GM23338 (cell line): Measurements from ENCODE around the gene NGEF. TPM values are rescaled to one million over a fixed set of nuclear protein-coding genes. Genes with fewer than 3 reads are reported as not detected.

Experiments used
- ATAC-seq: fragments of 200-7000 bp; cut with Tn5 transposase; 3 replicates; pipeline ENCODE4 v1.9.1; 2020
- DNase-seq: peaks from one replicate; pipeline ENCODE4 v3.0.0-alpha.2; 2015; ENCODE audit warnings: low spot score
- H2AFZ ChIP-seq: fragments of 200-600 bp; sonication (generic); 2 replicates; pipeline ENCODE4 v1.8.0; 2016; ENCODE audit warnings: antibody characterized with exemption, mild to moderate bottlenecking, moderate library complexity
- H3F3A ChIP-seq: fragments of 200-600 bp; sonication (generic); replicated peaks from 2 replicates; pipeline ENCODE4 v1.8.0; 2017; ENCODE audit warnings: antibody characterized with exemption, mixed run types, low read depth
- H3K27ac ChIP-seq: fragments of 200-600 bp; sonication (generic); 2 replicates; pipeline ENCODE4 v1.6.1; 2016; ENCODE audit warnings: low read depth
- H3K27me3 ChIP-seq: fragments of 200-600 bp; sonication (generic); 2 replicates; pipeline ENCODE4 v1.8.0; 2016; ENCODE audit warnings: mild to moderate bottlenecking, mixed run types, moderate library complexity; ENCODE audit not compliant: insufficient read depth
- H3K36me3 ChIP-seq: fragments of 200-600 bp; sonication (generic); 2 replicates; pipeline ENCODE4 v1.8.0; 2016; ENCODE audit warnings: mild to moderate bottlenecking; ENCODE audit not compliant: insufficient read depth
- H3K4me1 ChIP-seq: fragments of 200-600 bp; sonication (generic); 2 replicates; pipeline ENCODE4 v1.8.0; 2016; ENCODE audit warnings: mild to moderate bottlenecking, moderate library complexity; ENCODE audit not compliant: insufficient read depth
- H3K4me2 ChIP-seq: fragments of 200-600 bp; sonication (generic); 2 replicates; pipeline ENCODE4 v1.7.1; 2017; ENCODE audit warnings: mixed run types
- H3K4me3 ChIP-seq: fragments of 200-600 bp; sonication (generic); 2 replicates; pipeline ENCODE4 v1.6.1; 2016; ENCODE audit warnings: mixed run types
- H3K79me2 ChIP-seq: fragments of 200-600 bp; sonication (generic); replicated peaks from 2 replicates; pipeline ENCODE4 v1.8.0; 2017; ENCODE audit warnings: mild to moderate bottlenecking; ENCODE audit not compliant: insufficient read depth
- H3K9me2 ChIP-seq: fragments of 200-600 bp; sonication (generic); 2 replicates; pipeline ENCODE4 v1.8.0; 2017; ENCODE audit not compliant: insufficient read depth
- H4K20me1 ChIP-seq: fragments of 200-600 bp; sonication (generic); replicated peaks from 2 replicates; pipeline ENCODE4 v1.8.0; 2017; ENCODE audit warnings: mild to moderate bottlenecking; ENCODE audit not compliant: insufficient read depth
- H3K27ac Mint-ChIP-seq: 2 replicates; pipeline ENCODE4 v1.8.0; 2020; ENCODE audit warnings: inconsistent platforms, mild to moderate bottlenecking, moderate library complexity, mixed read lengths
- H3K27me3 Mint-ChIP-seq: 3 replicates; pipeline ENCODE4 v1.8.0; 2022; ENCODE audit warnings: low read depth, mild to moderate bottlenecking, moderate library complexity, mixed read lengths, inconsistent platforms; ENCODE audit not compliant: insufficient read depth, poor library complexity
- H3K36me3 Mint-ChIP-seq: 3 replicates; pipeline ENCODE4 v1.8.0; 2021; ENCODE audit warnings: low read depth, mild to moderate bottlenecking, inconsistent platforms, moderate library complexity, mixed read lengths
- H3K4me1 Mint-ChIP-seq: 3 replicates; pipeline ENCODE4 v1.8.0; 2020; ENCODE audit warnings: mild to moderate bottlenecking, inconsistent platforms, mixed read lengths
- H3K4me3 Mint-ChIP-seq: 3 replicates; pipeline ENCODE4 v1.8.0; 2021; ENCODE audit warnings: moderate library complexity, mild to moderate bottlenecking, inconsistent platforms, mixed read lengths
- H3K9me3 Mint-ChIP-seq: 3 replicates; pipeline ENCODE4 v1.8.0; 2020; ENCODE audit warnings: moderate library complexity, mild to moderate bottlenecking, inconsistent platforms, mixed read lengths
- ETS1 ChIP-seq: IDR thresholded peaks from 2 replicates; pipeline ENCODE4 v1.6.1; 2016; ENCODE audit warnings: antibody characterized with exemption
- EZH2 ChIP-seq: fragments of 200-600 bp; sonication (generic); IDR thresholded peaks from one replicate; pipeline ENCODE4 v1.8.0; 2017; ENCODE audit warnings: antibody characterized with exemption, mild to moderate bottlenecking, low read depth; ENCODE audit not compliant: unreplicated experiment
- JUNB ChIP-seq: IDR thresholded peaks from one replicate; pipeline ENCODE4 v1.6.1; 2016; ENCODE audit warnings: antibody characterized with exemption; ENCODE audit not compliant: unreplicated experiment
- POLR2AphosphoS5 ChIP-seq: IDR thresholded peaks from 2 replicates; pipeline ENCODE4 v1.6.1; 2016; ENCODE audit warnings: antibody characterized with exemption, low read depth
- STAT1 ChIP-seq: IDR thresholded peaks from one replicate; pipeline ENCODE4 v1.6.1; 2016; ENCODE audit warnings: antibody characterized with exemption; ENCODE audit not compliant: unreplicated experiment
- ZNF114 ChIP-seq: fragments of 250-450 bp; sonication (Bioruptor Pico); IDR thresholded peaks from 2 replicates; pipeline ENCODE4 v1.5.0; 2020; ENCODE audit warnings: mild to moderate bottlenecking, moderate library complexity
- ZNF331 ChIP-seq: fragments of 250-450 bp; sonication (Bioruptor Pico); IDR thresholded peaks from 2 replicates; pipeline ENCODE4 v1.5.0; 2020; ENCODE audit warnings: low read depth, mild to moderate bottlenecking, moderate library complexity
- polyA plus RNA-seq: library from polyadenylated mRNA; unstranded; fragments of >200 nt; fragmentation: Nextera tagmentation; extraction: Ambion mirVana; gene quantifications from 2 replicates; pipeline ENCODE4 v1.2.1, GENCODE V29; 2016
- total RNA-seq: library from RNA; depleted of rRNA; stranded (reverse); fragments of >200 nt; shearing (Covaris generic); gene quantifications from 2 replicates; pipeline ENCODE4 v1.2.3, GENCODE V29; 2014
- TF ChIP-seq, protein P1 (sequence below), 2 experiments: fragments of 200-600 bp in 1 of 2; sonication (generic) in 1 of 2; conservative IDR thresholded peaks; 2 replicates each; pipeline versions ENCODE4 v1.5.1 to v1.6.1; 2016 to 2017; ENCODE audit warnings: antibody characterized with exemption in 2 of 2, low read depth in 2 of 2, mild to moderate bottlenecking in 2 of 2, moderate library complexity in 1 of 2
- TF ChIP-seq, protein P2 (sequence below): IDR thresholded peaks from one replicate; pipeline ENCODE4 v1.6.1; 2018; ENCODE audit warnings: antibody characterized with exemption; ENCODE audit not compliant: unreplicated experiment
- TF ChIP-seq, protein P3 (sequence below): fragments of 250-450 bp; sonication (Bioruptor Pico); IDR thresholded peaks from 2 replicates; pipeline ENCODE4 v1.5.0; 2020; ENCODE audit warnings: mild to moderate bottlenecking, moderate library complexity

Gene NGEF
- total and polyA plus RNA-seq, 2 experiments from 2014 or later: 1.8 to 5.4 TPM

- TF ChIP-seq, protein P1, sequence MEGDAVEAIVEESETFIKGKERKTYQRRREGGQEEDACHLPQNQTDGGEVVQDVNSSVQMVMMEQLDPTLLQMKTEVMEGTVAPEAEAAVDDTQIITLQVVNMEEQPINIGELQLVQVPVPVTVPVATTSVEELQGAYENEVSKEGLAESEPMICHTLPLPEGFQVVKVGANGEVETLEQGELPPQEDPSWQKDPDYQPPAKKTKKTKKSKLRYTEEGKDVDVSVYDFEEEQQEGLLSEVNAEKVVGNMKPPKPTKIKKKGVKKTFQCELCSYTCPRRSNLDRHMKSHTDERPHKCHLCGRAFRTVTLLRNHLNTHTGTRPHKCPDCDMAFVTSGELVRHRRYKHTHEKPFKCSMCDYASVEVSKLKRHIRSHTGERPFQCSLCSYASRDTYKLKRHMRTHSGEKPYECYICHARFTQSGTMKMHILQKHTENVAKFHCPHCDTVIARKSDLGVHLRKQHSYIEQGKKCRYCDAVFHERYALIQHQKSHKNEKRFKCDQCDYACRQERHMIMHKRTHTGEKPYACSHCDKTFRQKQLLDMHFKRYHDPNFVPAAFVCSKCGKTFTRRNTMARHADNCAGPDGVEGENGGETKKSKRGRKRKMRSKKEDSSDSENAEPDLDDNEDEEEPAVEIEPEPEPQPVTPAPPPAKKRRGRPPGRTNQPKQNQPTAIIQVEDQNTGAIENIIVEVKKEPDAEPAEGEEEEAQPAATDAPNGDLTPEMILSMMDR (conservative IDR thresholded peaks at IDR 0.05; ENCODE audit: low read depth in 2 of 2): no peak
- TF ChIP-seq, protein P2, sequence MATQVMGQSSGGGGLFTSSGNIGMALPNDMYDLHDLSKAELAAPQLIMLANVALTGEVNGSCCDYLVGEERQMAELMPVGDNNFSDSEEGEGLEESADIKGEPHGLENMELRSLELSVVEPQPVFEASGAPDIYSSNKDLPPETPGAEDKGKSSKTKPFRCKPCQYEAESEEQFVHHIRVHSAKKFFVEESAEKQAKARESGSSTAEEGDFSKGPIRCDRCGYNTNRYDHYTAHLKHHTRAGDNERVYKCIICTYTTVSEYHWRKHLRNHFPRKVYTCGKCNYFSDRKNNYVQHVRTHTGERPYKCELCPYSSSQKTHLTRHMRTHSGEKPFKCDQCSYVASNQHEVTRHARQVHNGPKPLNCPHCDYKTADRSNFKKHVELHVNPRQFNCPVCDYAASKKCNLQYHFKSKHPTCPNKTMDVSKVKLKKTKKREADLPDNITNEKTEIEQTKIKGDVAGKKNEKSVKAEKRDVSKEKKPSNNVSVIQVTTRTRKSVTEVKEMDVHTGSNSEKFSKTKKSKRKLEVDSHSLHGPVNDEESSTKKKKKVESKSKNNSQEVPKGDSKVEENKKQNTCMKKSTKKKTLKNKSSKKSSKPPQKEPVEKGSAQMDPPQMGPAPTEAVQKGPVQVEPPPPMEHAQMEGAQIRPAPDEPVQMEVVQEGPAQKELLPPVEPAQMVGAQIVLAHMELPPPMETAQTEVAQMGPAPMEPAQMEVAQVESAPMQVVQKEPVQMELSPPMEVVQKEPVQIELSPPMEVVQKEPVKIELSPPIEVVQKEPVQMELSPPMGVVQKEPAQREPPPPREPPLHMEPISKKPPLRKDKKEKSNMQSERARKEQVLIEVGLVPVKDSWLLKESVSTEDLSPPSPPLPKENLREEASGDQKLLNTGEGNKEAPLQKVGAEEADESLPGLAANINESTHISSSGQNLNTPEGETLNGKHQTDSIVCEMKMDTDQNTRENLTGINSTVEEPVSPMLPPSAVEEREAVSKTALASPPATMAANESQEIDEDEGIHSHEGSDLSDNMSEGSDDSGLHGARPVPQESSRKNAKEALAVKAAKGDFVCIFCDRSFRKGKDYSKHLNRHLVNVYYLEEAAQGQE: no peak
- no peak for TF ChIP-seq ZNF331 (CRISPR knock-in tag)
- TF ChIP-seq EZH2: no peak
- TF ChIP-seq POLR2AphosphoS5: no peak
- TF ChIP-seq STAT1: no peak
- no peak for TF ChIP-seq JUNB
- TF ChIP-seq ETS1: no peak
- TF ChIP-seq ZNF114: no peak
- Histone ChIP-seq H3K4me1 (no peaks in the 10 kb centered on the region; the same call in 1 of the 2 replicates), H3K79me2 (no peaks in the 10 kb centered on the region), H3K36me3 (no peaks in the 10 kb centered on the region), H3K4me3 (no peak overlapping the region), H2AFZ (no peak overlapping the region), H3F3A (no peaks in the 10 kb centered on the region), H3K9me2 (no peaks in the 10 kb centered on the region), H3K4me2 (no peak overlapping the region), H4K20me1 (no peaks in the 10 kb centered on the region), H3K27me3 (no peaks in the 10 kb centered on the region), H3K27ac (no peak overlapping the region)
- peaks cover 3% of the 10 kb centered on the region for H3K27me3 Mint-ChIP-seq
- H3K4me1 Mint-ChIP-seq: peaks cover 3% of the 10 kb centered on the region; the same call in 2 of the 3 replicates
- H3K36me3 Mint-ChIP-seq: no peaks in the 10 kb centered on the region
- no peak for ATAC-seq
- no peak overlapping the region for H3K27ac Mint-ChIP-seq
- H3K4me3 Mint-ChIP-seq: no peak overlapping the region
- no peaks in the 10 kb centered on the region; the same call in 2 of the 3 replicates for H3K9me3 Mint-ChIP-seq
- no peak for DNase-seq
These were observed 93.9 kb downstream of the NGEF start for GRCh38 chr2:232919141-232919540.

DNA sequence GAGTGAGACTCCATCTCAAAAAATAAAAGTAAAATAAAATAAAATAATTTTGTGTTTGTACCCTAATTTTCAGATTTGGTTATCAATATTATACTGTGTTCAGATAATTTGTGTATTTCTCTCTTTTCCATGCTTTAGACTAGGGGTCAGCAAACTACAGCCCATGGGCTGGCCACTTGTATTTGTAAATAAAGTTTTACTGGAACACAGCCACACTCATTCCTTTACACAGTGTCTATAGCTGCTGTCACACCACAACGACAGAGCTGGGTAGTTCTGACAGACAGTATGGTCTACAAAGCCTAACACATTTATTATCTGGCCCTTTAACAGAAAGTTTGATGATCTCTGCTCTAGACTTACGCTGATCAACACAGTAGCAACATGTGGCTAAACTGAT, 99.2 kb downstream of the NGEF start:
- no peak for DNase-seq
- Mint-ChIP-seq H3K36me3 (peaks cover 16% of the 10 kb centered on the region), H3K4me3 (no peak overlapping the region), H3K9me3 (peaks cover 28% of the 10 kb centered on the region), H3K27me3 (peaks cover 7% of the 10 kb centered on the region), H3K4me1 (no peaks in the 10 kb centered on the region; the same call in 2 of the 3 replicates), H3K27ac (no peak overlapping the region)
- no peak for ATAC-seq
- Histone ChIP-seq H3K4me1 (no peaks in the 10 kb centered on the region), H4K20me1 (no peaks in the 10 kb centered on the region), H3F3A (no peaks in the 10 kb centered on the region), H3K36me3 (0 out of 2 replicates have a peak, but pooled peaks cover 6% of the 10 kb centered on the region), H3K27me3 (no peaks in the 10 kb centered on the region), H2AFZ (no peak overlapping the region), H3K79me2 (no peaks in the 10 kb centered on the region), H3K4me2 (no peak overlapping the region), H3K4me3 (no peak overlapping the region), H3K9me2 (no peaks in the 10 kb centered on the region), H3K27ac (no peak overlapping the region)
- TF ChIP-seq, protein P3, sequence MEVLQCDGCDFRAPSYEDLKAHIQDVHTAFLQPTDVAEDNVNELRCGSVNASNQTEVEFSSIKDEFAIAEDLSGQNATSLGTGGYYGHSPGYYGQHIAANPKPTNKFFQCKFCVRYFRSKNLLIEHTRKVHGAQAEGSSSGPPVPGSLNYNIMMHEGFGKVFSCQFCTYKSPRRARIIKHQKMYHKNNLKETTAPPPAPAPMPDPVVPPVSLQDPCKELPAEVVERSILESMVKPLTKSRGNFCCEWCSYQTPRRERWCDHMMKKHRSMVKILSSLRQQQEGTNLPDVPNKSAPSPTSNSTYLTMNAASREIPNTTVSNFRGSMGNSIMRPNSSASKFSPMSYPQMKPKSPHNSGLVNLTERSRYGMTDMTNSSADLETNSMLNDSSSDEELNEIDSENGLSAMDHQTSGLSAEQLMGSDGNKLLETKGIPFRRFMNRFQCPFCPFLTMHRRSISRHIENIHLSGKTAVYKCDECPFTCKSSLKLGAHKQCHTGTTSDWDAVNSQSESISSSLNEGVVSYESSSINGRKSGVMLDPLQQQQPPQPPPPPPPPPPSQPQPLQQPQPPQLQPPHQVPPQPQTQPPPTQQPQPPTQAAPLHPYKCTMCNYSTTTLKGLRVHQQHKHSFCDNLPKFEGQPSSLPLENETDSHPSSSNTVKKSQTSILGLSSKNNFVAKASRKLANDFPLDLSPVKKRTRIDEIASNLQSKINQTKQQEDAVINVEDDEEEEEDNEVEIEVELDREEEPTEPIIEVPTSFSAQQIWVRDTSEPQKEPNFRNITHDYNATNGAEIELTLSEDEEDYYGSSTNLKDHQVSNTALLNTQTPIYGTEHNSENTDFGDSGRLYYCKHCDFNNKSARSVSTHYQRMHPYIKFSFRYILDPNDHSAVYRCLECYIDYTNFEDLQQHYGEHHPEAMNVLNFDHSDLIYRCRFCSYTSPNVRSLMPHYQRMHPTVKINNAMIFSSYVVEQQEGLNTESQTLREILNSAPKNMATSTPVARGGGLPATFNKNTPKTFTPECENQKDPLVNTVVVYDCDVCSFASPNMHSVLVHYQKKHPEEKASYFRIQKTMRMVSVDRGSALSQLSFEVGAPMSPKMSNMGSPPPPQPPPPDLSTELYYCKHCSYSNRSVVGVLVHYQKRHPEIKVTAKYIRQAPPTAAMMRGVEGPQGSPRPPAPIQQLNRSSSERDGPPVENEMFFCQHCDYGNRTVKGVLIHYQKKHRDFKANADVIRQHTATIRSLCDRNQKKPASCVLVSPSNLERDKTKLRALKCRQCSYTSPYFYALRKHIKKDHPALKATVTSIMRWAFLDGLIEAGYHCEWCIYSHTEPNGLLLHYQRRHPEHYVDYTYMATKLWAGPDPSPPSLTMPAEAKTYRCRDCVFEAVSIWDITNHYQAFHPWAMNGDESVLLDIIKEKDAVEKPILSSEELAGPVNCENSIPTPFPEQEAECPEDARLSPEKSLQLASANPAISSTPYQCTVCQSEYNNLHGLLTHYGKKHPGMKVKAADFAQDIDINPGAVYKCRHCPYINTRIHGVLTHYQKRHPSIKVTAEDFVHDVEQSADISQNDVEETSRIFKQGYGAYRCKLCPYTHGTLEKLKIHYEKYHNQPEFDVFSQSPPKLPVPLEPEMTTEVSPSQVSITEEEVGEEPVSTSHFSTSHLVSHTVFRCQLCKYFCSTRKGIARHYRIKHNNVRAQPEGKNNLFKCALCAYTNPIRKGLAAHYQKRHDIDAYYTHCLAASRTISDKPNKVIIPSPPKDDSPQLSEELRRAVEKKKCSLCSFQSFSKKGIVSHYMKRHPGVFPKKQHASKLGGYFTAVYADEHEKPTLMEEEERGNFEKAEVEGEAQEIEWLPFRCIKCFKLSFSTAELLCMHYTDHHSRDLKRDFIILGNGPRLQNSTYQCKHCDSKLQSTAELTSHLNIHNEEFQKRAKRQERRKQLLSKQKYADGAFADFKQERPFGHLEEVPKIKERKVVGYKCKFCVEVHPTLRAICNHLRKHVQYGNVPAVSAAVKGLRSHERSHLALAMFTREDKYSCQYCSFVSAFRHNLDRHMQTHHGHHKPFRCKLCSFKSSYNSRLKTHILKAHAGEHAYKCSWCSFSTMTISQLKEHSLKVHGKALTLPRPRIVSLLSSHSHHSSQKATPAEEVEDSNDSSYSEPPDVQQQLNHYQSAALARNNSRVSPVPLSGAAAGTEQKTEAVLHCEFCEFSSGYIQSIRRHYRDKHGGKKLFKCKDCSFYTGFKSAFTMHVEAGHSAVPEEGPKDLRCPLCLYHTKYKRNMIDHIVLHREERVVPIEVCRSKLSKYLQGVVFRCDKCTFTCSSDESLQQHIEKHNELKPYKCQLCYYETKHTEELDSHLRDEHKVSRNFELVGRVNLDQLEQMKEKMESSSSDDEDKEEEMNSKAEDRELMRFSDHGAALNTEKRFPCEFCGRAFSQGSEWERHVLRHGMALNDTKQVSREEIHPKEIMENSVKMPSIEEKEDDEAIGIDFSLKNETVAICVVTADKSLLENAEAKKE (CRISPR knock-in tag): no peak
- no peak for TF ChIP-seq EZH2
